ENCODE data around the gene CFAP20. TPM values are rescaled to one million over a fixed set of nuclear protein-coding genes. Genes with fewer than 3 reads are reported as not detected.

The CFAP20 gene
- polyA plus RNA-seq, 3 donors = 17.3 to 24.0 (median 18.8) TPM

- no peaks in the 10 kb centered on the region for H3K36me3 Mint-ChIP-seq
- no peaks in the 10 kb centered on the region for H3K36me3 ChIP-seq (replicated peaks in 1 of 2; ENCODE audit: control insufficient read depth in 1 of 2, insufficient read depth in 2 of 2, low read length in 2 of 2)
- WGBS (ENCODE audit: insufficient coverage) = 96% methylated on average over 6 of the region's 12 CpGs
- peaks cover 13% of the 10 kb centered on the region for H3K4me1 Mint-ChIP-seq
- H3K27me3 Mint-ChIP-seq (ENCODE audit: low read depth in 3 of 3) = peaks cover 0 to 8% (median 4%) of the 10 kb centered on the region in 3 donors
- H3K4me3 Mint-ChIP-seq = no peak overlapping the region
- intact Hi-C loops (cut with micrococcal nuclease) = loop anchor here in 1 of 2 donors (10.0 kb wide), 1 partner anchor 55 kb away; no protein-coding TSS in a partner anchor
- peaks cover 0 to 2% (median 0%) of the 10 kb centered on the region in 7 donors for H3K9me3 Mint-ChIP-seq
- no peak overlapping the region for H3K4me3 ChIP-seq (replicated peaks in 1 of 3; ENCODE audit: low read depth in 2 of 3, low read length in 3 of 3)
- H2AFZ ChIP-seq (ENCODE audit: insufficient read depth, low read depth, low read length, poor library complexity, severe bottlenecking) = no peak overlapping the region
- H3K4me1 ChIP-seq (ENCODE audit: control insufficient read depth in 1 of 2, insufficient read depth in 2 of 2, low read length in 2 of 2) = no peaks in the 10 kb centered on the region
- H3K27ac Mint-ChIP-seq = no peak overlapping the region
- H3K9me3 ChIP-seq (replicated peaks in 1 of 2; ENCODE audit: control insufficient read depth in 1 of 2, insufficient read depth in 1 of 2, low read length in 2 of 2) = no peaks in the 10 kb centered on the region
- no peak overlapping the region for H3K4me2 ChIP-seq (replicated peaks; ENCODE audit: extremely low read depth, low read length, poor library complexity, severe bottlenecking)
- no peaks in the 10 kb centered on the region for H4K20me1 ChIP-seq (ENCODE audit: insufficient read depth, low read length)
- H3K27me3 ChIP-seq (ENCODE audit: control insufficient read depth in 2 of 2, insufficient read depth in 2 of 2, low read length in 2 of 2) = no peaks in the 10 kb centered on the region
- TF ChIP-seq CTCF (IDR thresholded peaks at IDR 0.05) = no peak
- H3K9ac ChIP-seq (ENCODE audit: insufficient read depth, low read length, poor library complexity, severe bottlenecking) = no peak overlapping the region
- DNase-seq = no peak
- no peak overlapping the region for H3K27ac ChIP-seq (ENCODE audit: low read depth in 1 of 2, low read length in 2 of 2)
- H3K79me2 ChIP-seq (ENCODE audit: insufficient read depth, low read length) = no peaks in the 10 kb centered on the region
Measured at GRCh38 chr16:58099097-58099955, 29.9 kb downstream of the CFAP20 start.

- intact Hi-C loops (cut with micrococcal nuclease) = loop anchor here in 1 of 2 donors (10.0 kb wide), 1 partner anchor 56 kb away; no protein-coding TSS in a partner anchor
Measured at GRCh38 chr16:58098207-58099096, 30.7 kb downstream of the CFAP20 start.

More at GRCh38 chr16:58098207-58099096, 30.7 kb downstream of the CFAP20 start:
- Mint-ChIP-seq H3K4me3 (no peak overlapping the region), H3K27ac (no peak overlapping the region), H3K9me3 (peaks cover 0 to 2% (median 0%) of the 10 kb centered on the region in 7 donors), H3K36me3 (no peaks in the 10 kb centered on the region), H3K4me1 (peaks cover 13% of the 10 kb centered on the region), H3K27me3 (ENCODE audit: low read depth in 3 of 3) (peaks cover 0 to 8% (median 4%) of the 10 kb centered on the region in 3 donors)
- no peak for TF ChIP-seq CTCF (IDR thresholded peaks at IDR 0.05)
- no peak overlapping the region for H3K27ac ChIP-seq (ENCODE audit: low read depth in 1 of 2, low read length in 2 of 2)
- 92% methylated on average over 9 of the region's 12 CpGs for WGBS (ENCODE audit: insufficient coverage)
- no peaks in the 10 kb centered on the region for H3K4me1 ChIP-seq (ENCODE audit: control insufficient read depth in 1 of 2, insufficient read depth in 2 of 2, low read length in 2 of 2)
- H2AFZ ChIP-seq (ENCODE audit: insufficient read depth, low read depth, low read length, poor library complexity, severe bottlenecking) = no peak overlapping the region
- H3K79me2 ChIP-seq (ENCODE audit: insufficient read depth, low read length) = no peaks in the 10 kb centered on the region
- no peak overlapping the region for H3K4me2 ChIP-seq (replicated peaks; ENCODE audit: extremely low read depth, low read length, poor library complexity, severe bottlenecking)
- no peaks in the 10 kb centered on the region for H3K9me3 ChIP-seq (replicated peaks in 1 of 2; ENCODE audit: control insufficient read depth in 1 of 2, insufficient read depth in 1 of 2, low read length in 2 of 2)
- H3K36me3 ChIP-seq (replicated peaks in 1 of 2; ENCODE audit: control insufficient read depth in 1 of 2, insufficient read depth in 2 of 2, low read length in 2 of 2) = no peaks in the 10 kb centered on the region
- no peaks in the 10 kb centered on the region for H4K20me1 ChIP-seq (ENCODE audit: insufficient read depth, low read length)
- H3K27me3 ChIP-seq (ENCODE audit: control insufficient read depth in 2 of 2, insufficient read depth in 2 of 2, low read length in 2 of 2) = no peaks in the 10 kb centered on the region
- no peak for DNase-seq
- H3K9ac ChIP-seq (ENCODE audit: insufficient read depth, low read length, poor library complexity, severe bottlenecking) = no peak overlapping the region
- H3K4me3 ChIP-seq (replicated peaks in 1 of 3; ENCODE audit: low read depth in 2 of 3, low read length in 3 of 3) = no peak overlapping the region

All from CD14-positive monocyte (primary cell).